Effector memory CD8-positive, alpha-beta T cell (primary cell): Measurements from ENCODE around the gene HORMAD2.
"Not testable (repeated sequence)": the region's sequence is repeated elsewhere in the genome, so short reads cannot be mapped to it uniquely, and the experiment has no call there.

Experiments
- ATAC-seq: fragments of 150-1000 bp; cut with Tn5 transposase; replicated peaks from 2 replicates; pipeline ENCODE4 v1.10.0; 2021; ENCODE audit warnings: mild to moderate bottlenecking, moderate library complexity
- DNase-seq, 3 experiments: peaks; one replicate each; pipeline ENCODE4 v3.0.0; 2021
- H3K27ac Mint-ChIP-seq, 2 donors: one replicate each; pipeline ENCODE4 v1.8.0; 2022; ENCODE audit warnings: mild to moderate bottlenecking in 2 of 2, mixed read lengths in 2 of 2, moderate library complexity in 2 of 2
- H3K27me3 Mint-ChIP-seq, 2 donors: one replicate each; pipeline ENCODE4 v1.8.0; 2022; ENCODE audit warnings: mixed read lengths in 2 of 2
- H3K36me3 Mint-ChIP-seq: one replicate; pipeline ENCODE4 v1.8.0; 2022; ENCODE audit warnings: mild to moderate bottlenecking, moderate library complexity, mixed read lengths; ENCODE audit not compliant: insufficient read depth
- H3K4me1 Mint-ChIP-seq, 2 donors: one replicate each; pipeline ENCODE4 v1.8.0; 2022; ENCODE audit warnings: low read depth in 2 of 2, mixed read lengths in 2 of 2
- H3K4me3 Mint-ChIP-seq, 2 donors: one replicate each; pipeline ENCODE4 v1.8.0; 2022; ENCODE audit warnings: mild to moderate bottlenecking in 2 of 2, mixed read lengths in 2 of 2, moderate library complexity in 2 of 2
- H3K9me3 Mint-ChIP-seq, 2 donors: one replicate each; pipeline ENCODE4 v1.8.0; 2022; ENCODE audit warnings: mixed read lengths in 2 of 2

The HORMAD2 gene

GRCh38 chr22:30064172-30064571 lies 16.1 kb upstream of the HORMAD2 start:
- H3K27me3 Mint-ChIP-seq = peaks cover 23 to 33% of the 10 kb centered on the region in 2 donors
- peaks cover 6 to 13% of the 10 kb centered on the region in 2 donors for H3K9me3 Mint-ChIP-seq
- H3K36me3 Mint-ChIP-seq = no peaks in the 10 kb centered on the region
- ATAC-seq = no peak
- H3K27ac Mint-ChIP-seq = no peak overlapping the region
- H3K4me3 Mint-ChIP-seq = no peak overlapping the region
- DNase-seq = no peak
- no peaks in the 10 kb centered on the region for H3K4me1 Mint-ChIP-seq

GRCh38 chr22:30073743-30074142 lies 6.5 kb upstream of the HORMAD2 start:
- peaks cover 6 to 10% of the 10 kb centered on the region in 2 donors for H3K4me1 Mint-ChIP-seq
- DNase-seq = no peak
- H3K27ac Mint-ChIP-seq = no peak overlapping the region
- peaks cover 3% of the 10 kb centered on the region for H3K36me3 Mint-ChIP-seq
- ATAC-seq = no peak
- no peaks in the 10 kb centered on the region for H3K9me3 Mint-ChIP-seq
- peaks cover 0 to 26% of the 10 kb centered on the region in 2 donors for H3K27me3 Mint-ChIP-seq
- H3K4me3 Mint-ChIP-seq = no peak overlapping the region

GRCh38 chr22:30074147-30074546 lies 6.1 kb upstream of the HORMAD2 start:
- Mint-ChIP-seq H3K4me1 (peaks cover 8 to 13% of the 10 kb centered on the region in 2 donors), H3K27me3 (peaks cover 0 to 26% of the 10 kb centered on the region in 2 donors), H3K27ac (no peak overlapping the region), H3K4me3 (no peak overlapping the region), H3K36me3 (peaks cover 3% of the 10 kb centered on the region), H3K9me3 (no peaks in the 10 kb centered on the region)
- no peak for DNase-seq
- ATAC-seq = no peak

GRCh38 chr22:30074994-30075393 lies 5.3 kb upstream of the HORMAD2 start:
- Mint-ChIP-seq H3K9me3 (no peaks in the 10 kb centered on the region), H3K27ac (no peak overlapping the region), H3K36me3 (peaks cover 3% of the 10 kb centered on the region), H3K4me1 (peaks cover 8 to 13% of the 10 kb centered on the region in 2 donors), H3K4me3 (no peak overlapping the region), H3K27me3 (peaks cover 0 to 26% of the 10 kb centered on the region in 2 donors)
- ATAC-seq (no peak), DNase-seq (no peak)

GRCh38 chr22:30077279-30077880 lies 2.9 kb upstream of the HORMAD2 start:
- Mint-ChIP-seq H3K4me1 (peaks cover 8 to 13% of the 10 kb centered on the region in 2 donors), H3K27ac (peak overlapping the region; percentile 84 to 86), H3K4me3 (no peak overlapping the region), H3K27me3 (peaks cover 0 to 19% of the 10 kb centered on the region in 2 donors), H3K9me3 (no peaks in the 10 kb centered on the region), H3K36me3 (peaks cover 3% of the 10 kb centered on the region)
- ATAC-seq (no peak), DNase-seq (no peak)

- H3K27ac Mint-ChIP-seq = peak overlapping the region; percentile 84 to 86
- H3K9me3 Mint-ChIP-seq = no peaks in the 10 kb centered on the region
- ATAC-seq = peak; percentile 64
- peak in 2 of 3 experiments; percentile 1 to 6 for DNase-seq
- H3K27me3 Mint-ChIP-seq = peaks cover 0 to 19% of the 10 kb centered on the region in 2 donors
- H3K4me3 Mint-ChIP-seq = peak overlapping the region; percentile 45 to 55
- H3K4me1 Mint-ChIP-seq = peaks cover 8 to 13% of the 10 kb centered on the region in 2 donors
- peaks cover 3% of the 10 kb centered on the region for H3K36me3 Mint-ChIP-seq
These were observed 1.6 kb upstream of the HORMAD2 start for GRCh38 chr22:30078320-30079311.

GRCh38 chr22:30080805-30081204 lies 541 bp downstream of the HORMAD2 start:
- H3K27me3 Mint-ChIP-seq = peaks cover 0 to 9% of the 10 kb centered on the region in 2 donors
- H3K36me3 Mint-ChIP-seq = no peaks in the 10 kb centered on the region
- H3K4me3 Mint-ChIP-seq = no peak overlapping the region
- no peak for DNase-seq
- H3K27ac Mint-ChIP-seq = no peak overlapping the region
- H3K4me1 Mint-ChIP-seq = peaks cover 8 to 13% of the 10 kb centered on the region in 2 donors
- ATAC-seq = no peak
- H3K9me3 Mint-ChIP-seq = no peaks in the 10 kb centered on the region

GRCh38 chr22:30086496-30086895 lies 6.2 kb downstream of the HORMAD2 start:
- peaks cover 0 to 9% of the 10 kb centered on the region in 2 donors for H3K27me3 Mint-ChIP-seq
- H3K4me1 Mint-ChIP-seq = peaks cover 0 to 3% of the 10 kb centered on the region in 2 donors
- peaks cover 4% of the 10 kb centered on the region for H3K36me3 Mint-ChIP-seq
- ATAC-seq (no peak), DNase-seq (no peak)
- no peaks in the 10 kb centered on the region for H3K9me3 Mint-ChIP-seq
- no peak overlapping the region for H3K4me3 Mint-ChIP-seq
- no peak overlapping the region for H3K27ac Mint-ChIP-seq

GRCh38 chr22:30087037-30087436 lies 6.8 kb downstream of the HORMAD2 start:
- H3K27me3 Mint-ChIP-seq, H3K4me1 Mint-ChIP-seq, H3K36me3 Mint-ChIP-seq, ATAC-seq, H3K4me3 Mint-ChIP-seq, H3K9me3 Mint-ChIP-seq, DNase-seq, H3K27ac Mint-ChIP-seq: not testable (repeated sequence)

GRCh38 chr22:30087611-30088010 lies 7.3 kb downstream of the HORMAD2 start:
- no peak for DNase-seq
- H3K4me3 Mint-ChIP-seq = no peak overlapping the region
- ATAC-seq = no peak
- H3K9me3 Mint-ChIP-seq = no peaks in the 10 kb centered on the region
- peaks cover 5 to 14% of the 10 kb centered on the region in 2 donors for H3K27me3 Mint-ChIP-seq
- H3K27ac Mint-ChIP-seq = no peak overlapping the region
- peaks cover 4% of the 10 kb centered on the region for H3K36me3 Mint-ChIP-seq
- H3K4me1 Mint-ChIP-seq = peaks cover 0 to 3% of the 10 kb centered on the region in 2 donors

- no peak for ATAC-seq
- Mint-ChIP-seq H3K4me3 (no peak overlapping the region), H3K9me3 (no peaks in the 10 kb centered on the region), H3K27ac (no peak overlapping the region), H3K27me3 (peaks cover 11 to 20% of the 10 kb centered on the region in 2 donors), H3K36me3 (peaks cover 4% of the 10 kb centered on the region), H3K4me1 (peaks cover 0 to 3% of the 10 kb centered on the region in 2 donors)
- DNase-seq = no peak
These were observed 8.2 kb downstream of the HORMAD2 start for GRCh38 chr22:30088468-30088867.

GRCh38 chr22:30089655-30089974 lies 9.4 kb downstream of the HORMAD2 start:
- Mint-ChIP-seq H3K27ac (no peak overlapping the region), H3K4me3 (no peak overlapping the region), H3K36me3 (peaks cover 4% of the 10 kb centered on the region), H3K4me1 (peaks cover 0 to 3% of the 10 kb centered on the region in 2 donors), H3K9me3 (no peaks in the 10 kb centered on the region), H3K27me3 (peaks cover 11 to 28% of the 10 kb centered on the region in 2 donors)
- ATAC-seq = no peak
- no peak for DNase-seq

- peaks cover 4% of the 10 kb centered on the region for H3K36me3 Mint-ChIP-seq
- no peaks in the 10 kb centered on the region for H3K9me3 Mint-ChIP-seq
- DNase-seq = no peak
- no peak overlapping the region for H3K4me3 Mint-ChIP-seq
- no peaks in the 10 kb centered on the region for H3K4me1 Mint-ChIP-seq
- H3K27me3 Mint-ChIP-seq = peaks cover 11 to 39% of the 10 kb centered on the region in 2 donors
- ATAC-seq = no peak
- H3K27ac Mint-ChIP-seq = no peak overlapping the region
These were observed 12.4 kb downstream of the HORMAD2 start for GRCh38 chr22:30092686-30093085.

- DNase-seq (no peak), ATAC-seq (no peak)
- H3K27ac Mint-ChIP-seq = no peak overlapping the region
- peaks cover 11 to 39% of the 10 kb centered on the region in 2 donors for H3K27me3 Mint-ChIP-seq
- no peaks in the 10 kb centered on the region for H3K4me1 Mint-ChIP-seq
- no peak overlapping the region for H3K4me3 Mint-ChIP-seq
- H3K9me3 Mint-ChIP-seq = no peaks in the 10 kb centered on the region
- peaks cover 4% of the 10 kb centered on the region for H3K36me3 Mint-ChIP-seq
These were observed 14.5 kb downstream of the HORMAD2 start for GRCh38 chr22:30094804-30095203.
